A549 (cell line): ENCODE results near the gene PTPRS. TPM values are rescaled to one million over a fixed set of nuclear protein-coding genes. Genes with fewer than 3 reads are reported as not detected.

Source experiments
- ATAC-seq, 2 experiments: fragments of 200-7000 bp in 1 of 2; fragments of >200 bp in 1 of 2; cut with Nextera tagmentation in 1 of 2; cut with Tn5 transposase in 1 of 2; 3 replicates each; pipeline versions ENCODE4 v1.8.0 to v1.9.1; 2018 to 2020; ENCODE audit warnings: mild to moderate bottlenecking in 1 of 2, moderate library complexity in 1 of 2
- CTCF ChIA-PET: fragments of 300-600 bp; sonication (Branson Sonifier 250); formaldehyde crosslinking; extraction: SDS; loops from one replicate; lab custom pipeline; 2021; ENCODE audit warnings: antibody characterized with exemption, inconsistent platforms; lab: Yijun Ruan, JAX
- POLR2A ChIA-PET: fragments of 350-600 bp; formaldehyde crosslinking; extraction: SDS; loops from one replicate; lab custom pipeline; 2021; ENCODE audit warnings: antibody characterized with exemption, inconsistent platforms; lab: Yijun Ruan, JAX
- DNase-seq, 2 experiments: peaks; one replicate each; pipeline versions ENCODE4 v3.0.0 to v3.0.0-alpha.2; 2011 to 2016; ENCODE audit warnings: low read depth in 1 of 2, low spot score in 1 of 2
- FAIRE-seq: peaks from 2 replicates; lab custom pipeline; 2011; peaks lifted over from hg19 to GRCh38; lab: Jason Lieb, UNC
- H3K27ac ChIP-seq, 2 experiments: fragments of >200 bp; sonication (Bioruptor Twin); formaldehyde crosslinking; 3 replicates each; pipeline ENCODE4 v1.5.1; 2016 to 2017
- H3K4me1 ChIP-seq: fragments of >200 bp; sonication (Bioruptor Twin); formaldehyde crosslinking; 3 replicates; pipeline ENCODE4 v1.6.1; 2016
- H3K4me2 ChIP-seq: fragments of >200 bp; sonication (Bioruptor Twin); formaldehyde crosslinking; 3 replicates; pipeline ENCODE4 v1.6.1; 2016
- H3K4me3 ChIP-seq: fragments of >200 bp; sonication (Bioruptor Twin); formaldehyde crosslinking; 3 replicates; pipeline ENCODE4 v1.5.1; 2016
- H3K9me3 ChIP-seq: fragments of >200 bp; sonication (Bioruptor Twin); formaldehyde crosslinking; 3 replicates; pipeline ENCODE4 v1.6.1; 2016
- ATOH8 ChIP-seq: fragments of 250-450 bp; sonication (Bioruptor Pico); IDR thresholded peaks from 2 replicates; pipeline ENCODE4 v1.5.0; 2020; ENCODE audit warnings: low read depth, mild to moderate bottlenecking, moderate library complexity
- BCL3 ChIP-seq: fragments of >200 bp; sonication (Bioruptor Twin); formaldehyde crosslinking; IDR thresholded peaks from 3 replicates; pipeline ENCODE4 v1.6.1; 2016
- CBX2 ChIP-seq: fragments of 200-600 bp; sonication (generic); IDR thresholded peaks from 2 replicates; pipeline ENCODE4 v1.6.1; 2016; ENCODE audit warnings: low read depth, mild to moderate bottlenecking, borderline replicate concordance
- CBX8 ChIP-seq: fragments of 200-600 bp; sonication (generic); IDR thresholded peaks from 2 replicates; pipeline ENCODE4 v1.6.1; 2016
- CHD2 ChIP-seq: fragments of 150-350 bp; IDR thresholded peaks from 2 replicates; pipeline ENCODE4 v1.6.1; 2014; ENCODE audit warnings: low read length; ENCODE audit not compliant: partially characterized antibody
- EHMT2 ChIP-seq: fragments of 200-600 bp; sonication (generic); IDR thresholded peaks from 2 replicates; pipeline ENCODE4 v1.6.1; 2016; ENCODE audit warnings: antibody characterized with exemption, low read depth, mild to moderate bottlenecking, moderate library complexity
- EP300 ChIP-seq, 2 experiments: fragments of >200 bp; sonication (Bioruptor Twin); formaldehyde crosslinking; IDR thresholded peaks; 2 replicates in 1 of 2; 3 replicates in 1 of 2; pipeline ENCODE4 v1.6.1; 2016 to 2017
- ESRRA ChIP-seq: fragments of 150-350 bp; IDR thresholded peaks from 2 replicates; pipeline ENCODE4 v1.6.1; 2014; ENCODE audit warnings: mild to moderate bottlenecking, low read length, borderline replicate concordance
- FOSB ChIP-seq: fragments of 250-450 bp; sonication (Bioruptor Pico); IDR thresholded peaks from 2 replicates; pipeline ENCODE4 v1.5.0; 2020; ENCODE audit warnings: mild to moderate bottlenecking, moderate library complexity
- FOXS1 ChIP-seq: fragments of 250-450 bp; sonication (Bioruptor Pico); IDR thresholded peaks from 2 replicates; pipeline ENCODE4 v1.5.0; 2020; ENCODE audit warnings: mild to moderate bottlenecking, moderate library complexity
- HOXB13 ChIP-seq: fragments of 250-450 bp; sonication (Bioruptor Pico); IDR thresholded peaks from 2 replicates; pipeline ENCODE4 v1.5.0; 2020; ENCODE audit warnings: low read depth, mild to moderate bottlenecking, moderate library complexity
- JUN ChIP-seq, 2 experiments: fragments of >200 bp; sonication (Bioruptor Twin); formaldehyde crosslinking; IDR thresholded peaks; 2 replicates in 1 of 2; 3 replicates in 1 of 2; pipeline ENCODE4 v1.6.1; 2016 to 2017
- JUNB ChIP-seq: fragments of >200 bp; sonication (Bioruptor Twin); formaldehyde crosslinking; IDR thresholded peaks from 2 replicates; pipeline ENCODE4 v1.6.1; 2016
- KDM5A ChIP-seq: fragments of 200-600 bp; sonication (generic); IDR thresholded peaks from 2 replicates; pipeline ENCODE4 v1.6.1; 2016; ENCODE audit warnings: antibody characterized with exemption, mild to moderate bottlenecking
- MYC ChIP-seq: IDR thresholded peaks from 2 replicates; pipeline ENCODE4 v1.6.1; 2012; ENCODE audit warnings: mild to moderate bottlenecking, inconsistent platforms, low read length, improper control_type of control experiment, borderline replicate concordance
- PBX3 ChIP-seq: IDR thresholded peaks from 2 replicates; pipeline ENCODE4 v1.6.1; 2012
- POLR2A ChIP-seq: IDR thresholded peaks from 2 replicates; pipeline ENCODE4 v1.6.1; 2012; ENCODE audit warnings: mild to moderate bottlenecking, low read length
- POLR2AphosphoS2 ChIP-seq: conservative IDR thresholded peaks from 2 replicates; pipeline ENCODE4 v1.6.1; 2012; ENCODE audit warnings: low read length, improper control_type of control experiment, inconsistent platforms
- RARB ChIP-seq: fragments of 250-450 bp; sonication (Bioruptor Pico); IDR thresholded peaks from 2 replicates; pipeline ENCODE4 v1.8.0; 2021; ENCODE audit warnings: mild to moderate bottlenecking, moderate library complexity
- RCOR1 ChIP-seq: fragments of 150-350 bp; IDR thresholded peaks from 2 replicates; pipeline ENCODE4 v1.6.1; 2014; ENCODE audit warnings: antibody characterized with exemption, low read length, low read depth
- RNF2 ChIP-seq: fragments of 200-600 bp; sonication (generic); IDR thresholded peaks from 2 replicates; pipeline ENCODE4 v1.6.1; 2016; ENCODE audit warnings: low read depth, mild to moderate bottlenecking, antibody characterized with exemption, moderate library complexity, borderline replicate concordance
- TFCP2L1 ChIP-seq: fragments of 250-450 bp; sonication (Bioruptor Pico); IDR thresholded peaks from 2 replicates; pipeline ENCODE4 v1.5.0; 2021; ENCODE audit warnings: mild to moderate bottlenecking
- USF2 ChIP-seq: fragments of 450-650 bp; IDR thresholded peaks from 2 replicates; pipeline ENCODE4 v1.6.1; 2014; ENCODE audit warnings: antibody characterized with exemption
- ZC3H11A ChIP-seq: fragments of 450-650 bp; IDR thresholded peaks from 2 replicates; pipeline ENCODE4 v1.6.1; 2014; ENCODE audit warnings: antibody characterized with exemption, mild to moderate bottlenecking
- ZFP36 ChIP-seq: fragments of 450-650 bp; IDR thresholded peaks from 2 replicates; pipeline ENCODE4 v1.6.1; 2014; ENCODE audit warnings: borderline replicate concordance; ENCODE audit not compliant: partially characterized antibody
- WGBS: methylation state at CpG from one replicate; pipeline ENCODE4 v1.1.6; 2017; ENCODE audit errors: missing lambda C conversion rate; 5-methylcytosine and 5-hydroxymethylcytosine counted together
- polyA plus RNA-seq, 4 experiments: library from polyadenylated mRNA; depleted of rRNA in 3 of 4; stranded (reverse); fragments of >200 nt; fragmentation: RNase III in 1 of 4; extraction: RNeasy Plus Mini Kit Qiagen cat#74134 plus additional on column Dnase treatment in 1 of 4; gene quantifications; 2 replicates in 3 of 4; 3 replicates in 1 of 4; pipeline ENCODE4 v1.2.3, GENCODE V29; 2011 to 2017

PTPRS gene
- polyA plus RNA-seq, 2 of the 4 experiments (the other 2 are of a cell fraction) = 22.3 to 44.7 TPM

- H3K4me2 ChIP-seq = no peak overlapping the region
- ChIA-PET POLR2A (no interaction called here), CTCF (interaction anchor here (0.7 kb wide), 1 partner anchor 9 kb away, joined by 5 read pairs; no protein-coding TSS in a partner anchor)
- DNase-seq = no peak
- H3K4me1 ChIP-seq = no peaks in the 10 kb centered on the region
- H3K9me3 ChIP-seq = no peaks in the 10 kb centered on the region
- no peak overlapping the region for H3K4me3 ChIP-seq
- TF ChIP-seq CBX2 (no peak), HOXB13 (CRISPR knock-in tag) (no peak), JUNB (no peak), ESRRA (no peak), RARB (CRISPR knock-in tag) (no peak), FOXS1 (no peak), RCOR1 (no peak), POLR2AphosphoS2 (no peak), PBX3 (no peak), TFCP2L1 (no peak), POLR2A (no peak), MYC (no peak), ATOH8 (CRISPR knock-in tag) (no peak), JUN (IDR thresholded peaks at IDR 0.05) (no peak), CBX8 (no peak), RNF2 (no peak), EP300 (IDR thresholded peaks at IDR 0.05) (no peak), KDM5A (no peak), BCL3 (no peak), FOSB (CRISPR knock-in tag) (no peak)
- TF ChIP-seq, all 56 proteins: peak for 0
- FAIRE-seq (no peak), ATAC-seq (no peak)
- no peak overlapping the region for H3K27ac ChIP-seq
- WGBS = 58% methylated on average over 5 of the region's 5 CpGs
Observed at GRCh38 chr19:5367530-5368133, 27.0 kb upstream of the PTPRS start.

- H3K4me2 ChIP-seq = no peak overlapping the region
- DNase-seq (no peak), ATAC-seq (no peak), FAIRE-seq (no peak)
- no peaks in the 10 kb centered on the region for H3K9me3 ChIP-seq
- 38% methylated on average over 2 of the region's 6 CpGs for WGBS
- CTCF ChIA-PET = interaction anchor here (1.4 kb wide), 1 partner anchor 12 kb away, joined by 7 read pairs; no protein-coding TSS in a partner anchor
- POLR2A ChIA-PET = no interaction called here
- no peak overlapping the region for H3K4me3 ChIP-seq
- TF ChIP-seq ZC3H11A (no peak), EHMT2 (no peak), HOXB13 (CRISPR knock-in tag) (no peak), USF2 (no peak), MYC (no peak), CHD2 (no peak), ZFP36 (no peak)
- no peaks in the 10 kb centered on the region for H3K4me1 ChIP-seq
- no peak overlapping the region for H3K27ac ChIP-seq
Observed at GRCh38 chr19:5365905-5366304, 25.3 kb upstream of the PTPRS start.
